ENCODE data around the gene GMEB2.

DNA sequence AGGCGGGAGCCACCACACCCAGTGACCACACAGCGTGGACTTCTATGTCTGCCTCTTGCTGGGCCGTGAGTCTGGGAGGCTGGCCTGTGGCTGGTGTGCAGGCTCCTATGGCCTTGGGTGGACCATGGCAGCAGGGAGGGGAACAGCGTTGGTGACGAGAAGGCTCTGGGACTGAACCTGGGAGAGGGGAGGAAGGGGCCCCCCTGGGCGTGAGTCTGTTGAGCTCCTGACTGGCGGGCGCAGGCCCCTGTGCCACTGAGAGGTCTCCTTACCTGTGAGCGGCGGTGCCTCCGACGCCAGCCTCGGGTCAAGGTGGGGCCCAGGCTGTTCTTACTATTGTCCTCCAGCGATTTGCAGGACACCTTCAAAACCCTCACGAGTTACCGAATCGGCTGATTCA lies 40.1 kb downstream of the GMEB2 start:
- TF ChIP-seq CTCF (IDR thresholded peaks at IDR 0.05) (no peak), ZFX (IDR thresholded peaks at IDR 0.05; ENCODE audit: borderline replicate concordance) (no peak)

Measured in 22Rv1 (cell line).